ENCODE measurements around the gene HOMER3.

- no peak for TF ChIP-seq CTCF (IDR thresholded peaks at IDR 0.05)
- TF ChIP-seq EP300 (IDR thresholded peaks at IDR 0.05; ENCODE audit: low read depth), result no peak
- no peak for TF ChIP-seq POLR2AphosphoS5 (IDR thresholded peaks at IDR 0.05)
- TF ChIP-seq POLR2A (IDR thresholded peaks at IDR 0.05), result no peak
Measured at GRCh38 chr19:18980432-18981020, 39.5 kb upstream of the HOMER3 start.
